Hepatocyte (in vitro differentiated cells): ENCODE measurements around the gene IL34.

ENCODE experiments used
- CTCF ChIP-seq: fragments of 200-600 bp; sonication (generic); IDR thresholded peaks from 2 replicates; pipeline ENCODE4 v1.5.1; 2016; ENCODE audit warnings: antibody characterized with exemption, mild to moderate bottlenecking; ENCODE audit not compliant: poor library complexity
- EZH2 ChIP-seq: fragments of 200-600 bp; sonication (generic); IDR thresholded peaks from 2 replicates; pipeline ENCODE4 v1.6.1; 2016; ENCODE audit warnings: antibody characterized with exemption, mild to moderate bottlenecking, borderline replicate concordance

GRCh38 chr16:70678898-70679670 is 32.7 kb downstream of the IL34 start:
- TF ChIP-seq CTCF (no peak), EZH2 (no peak)
